Colonic mucosa (tissue), 4 donors: Measurements from ENCODE around the gene PAX2. TPM values are rescaled to one million over a fixed set of nuclear protein-coding genes. Genes with fewer than 3 reads are reported as not detected.

Experiments
- DNase-seq: peaks from one replicate; pipeline ENCODE4 v3.0.0-alpha.2; 2020
- H3K27ac ChIP-seq: fragments of 200-600 bp; one replicate; pipeline ENCODE4 v1.8.0; 2021
- H3K27me3 ChIP-seq: fragments of 200-600 bp; one replicate; pipeline ENCODE4 v1.8.0; 2021
- H3K36me3 ChIP-seq: fragments of 200-600 bp; one replicate; pipeline ENCODE4 v1.8.0; 2021
- H3K4me1 ChIP-seq: fragments of 200-600 bp; one replicate; pipeline ENCODE4 v1.8.0; 2021; ENCODE audit warnings: mild to moderate bottlenecking
- H3K4me3 ChIP-seq: fragments of 200-600 bp; one replicate; pipeline ENCODE4 v1.8.0; 2021
- H3K9ac ChIP-seq, 2 donors: one replicate each; pipeline ENCODE4 v1.7.0; 2013; ENCODE audit warnings: control low read depth in 2 of 2, low read depth in 2 of 2, low read length in 2 of 2
- H3K9me3 ChIP-seq: fragments of 200-600 bp; one replicate; pipeline ENCODE4 v1.8.0; 2021
- CTCF ChIP-seq: fragments of 200-600 bp; IDR thresholded peaks from one replicate; pipeline ENCODE4 v1.8.0; 2022; ENCODE audit warnings: antibody characterized with exemption, mild to moderate bottlenecking
- intact Hi-C: fragments of 100-400 bp; cut with DNase I; formaldehyde crosslinking; loops from one replicate; pipeline ENCODE4 v1.14.1; 2022
- total RNA-seq, 2 donors: library from RNA; stranded (reverse); fragmentation: NEBNext Ultra II Directional in 1 of 2; extraction: Animal tissue kit (Norgen Biotek cat#: 25700) in 1 of 2; gene quantifications; one replicate each; pipeline ENCODE4 v1.2.1, GENCODE V29; 2021
- donor health status: healthy.
- donor health status: DM: no; HTN: no; CAD: no.
- donor health status: DM: no; HTN: no; CAD: no.

Gene PAX2
- total RNA-seq, 2 donors from 2014 or later = 0.15 TPM; not detected in 1

GRCh38 chr10:100745882-100746783 is 751 bp downstream of the PAX2 start:
- TF ChIP-seq CTCF = no peak
- Histone ChIP-seq H3K9ac (no peak overlapping the region), H3K4me1 (no peaks in the 10 kb centered on the region), H3K9me3 (no peaks in the 10 kb centered on the region), H3K27ac (no peak overlapping the region), H3K27me3 (peaks cover 96% of the 10 kb centered on the region), H3K4me3 (no peak overlapping the region), H3K36me3 (no peaks in the 10 kb centered on the region)
- intact Hi-C loops = loop anchor here (10.0 kb wide), 2 partner anchors 71 to 129 kb away; no protein-coding TSS in a partner anchor
- no peak for DNase-seq

GRCh38 chr10:100746784-100747455 is 1.5 kb downstream of the PAX2 start:
- no peak overlapping the region for H3K27ac ChIP-seq

GRCh38 chr10:100747456-100748230 is 2.3 kb downstream of the PAX2 start:
- Histone ChIP-seq H3K36me3 (no peaks in the 10 kb centered on the region), H3K27ac (no peak overlapping the region), H3K4me1 (no peaks in the 10 kb centered on the region), H3K9me3 (no peaks in the 10 kb centered on the region), H3K27me3 (peaks cover 96% of the 10 kb centered on the region), H3K9ac (no peak overlapping the region), H3K4me3 (no peak overlapping the region)
- intact Hi-C loops = loop anchor here (10.0 kb wide), 2 partner anchors 73 to 127 kb away; no protein-coding TSS in a partner anchor
- TF ChIP-seq CTCF = no peak
- no peak for DNase-seq

More at GRCh38 chr10:100746784-100747455, 1.5 kb downstream of the PAX2 start:
- DNase-seq = no peak
- no peak for TF ChIP-seq CTCF
- H3K4me3 ChIP-seq = no peak overlapping the region
- no peak overlapping the region for H3K9ac ChIP-seq
- H3K9me3 ChIP-seq = no peaks in the 10 kb centered on the region
- no peaks in the 10 kb centered on the region for H3K36me3 ChIP-seq
- intact Hi-C loops = loop anchor here (10.0 kb wide), 2 partner anchors 72 to 128 kb away; no protein-coding TSS in a partner anchor
- H3K27me3 ChIP-seq = peaks cover 96% of the 10 kb centered on the region
- no peaks in the 10 kb centered on the region for H3K4me1 ChIP-seq

- no peak for TF ChIP-seq CTCF
- no peak overlapping the region for H3K27ac ChIP-seq
- H3K27me3 ChIP-seq = peaks cover 93% of the 10 kb centered on the region
- no peaks in the 10 kb centered on the region for H3K4me1 ChIP-seq
- intact Hi-C loops = loop anchor here (10.0 kb wide), 2 partner anchors 74 to 126 kb away; no protein-coding TSS in a partner anchor
- H3K4me3 ChIP-seq = no peak overlapping the region
- no peaks in the 10 kb centered on the region for H3K36me3 ChIP-seq
- no peak for DNase-seq
- no peak overlapping the region for H3K9ac ChIP-seq
- no peaks in the 10 kb centered on the region for H3K9me3 ChIP-seq
Measured at GRCh38 chr10:100748231-100749058, 3.1 kb downstream of the PAX2 start.
